ENCODE measurements around the gene KCNQ2.

DNA sequence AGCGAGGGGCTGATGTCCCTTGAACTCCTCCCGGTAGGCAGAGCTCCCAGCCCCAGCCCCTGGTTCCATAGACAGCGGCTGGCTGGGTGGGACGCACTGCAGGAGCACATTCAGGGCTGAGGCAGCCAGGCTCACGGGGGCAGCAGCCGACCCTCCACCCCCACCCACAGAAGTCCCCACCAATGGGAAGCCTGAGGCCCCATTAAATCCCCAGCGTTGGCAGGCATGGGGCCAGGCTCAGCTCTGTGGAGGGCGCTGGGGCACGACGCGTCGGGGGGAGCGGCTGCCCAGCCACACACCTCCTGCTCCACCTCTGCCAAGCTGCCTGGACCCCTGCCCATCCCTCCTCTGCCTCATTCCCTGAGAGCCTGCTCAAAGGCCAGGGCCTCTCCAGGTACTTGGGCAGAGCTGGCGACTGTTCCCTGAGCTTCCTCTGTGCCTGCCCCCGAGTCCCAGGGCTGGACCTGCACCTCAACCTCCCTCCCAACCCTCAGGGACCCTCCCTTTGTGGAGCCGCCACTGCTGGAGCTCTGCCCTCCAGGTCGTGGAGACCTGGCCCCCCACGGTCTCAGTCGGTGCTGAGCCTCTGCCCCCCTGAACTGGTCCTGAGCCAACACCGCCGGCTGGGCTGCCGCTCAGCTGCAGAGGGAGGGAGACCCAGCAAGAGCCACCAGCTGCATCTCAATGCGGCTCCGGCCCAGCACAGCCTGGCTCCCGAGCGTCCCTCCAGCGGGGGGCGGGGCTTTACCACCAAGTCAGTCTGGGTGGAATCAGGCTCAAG is 120.5 kb downstream of the KCNQ2 start:
- TF ChIP-seq, protein P1, sequence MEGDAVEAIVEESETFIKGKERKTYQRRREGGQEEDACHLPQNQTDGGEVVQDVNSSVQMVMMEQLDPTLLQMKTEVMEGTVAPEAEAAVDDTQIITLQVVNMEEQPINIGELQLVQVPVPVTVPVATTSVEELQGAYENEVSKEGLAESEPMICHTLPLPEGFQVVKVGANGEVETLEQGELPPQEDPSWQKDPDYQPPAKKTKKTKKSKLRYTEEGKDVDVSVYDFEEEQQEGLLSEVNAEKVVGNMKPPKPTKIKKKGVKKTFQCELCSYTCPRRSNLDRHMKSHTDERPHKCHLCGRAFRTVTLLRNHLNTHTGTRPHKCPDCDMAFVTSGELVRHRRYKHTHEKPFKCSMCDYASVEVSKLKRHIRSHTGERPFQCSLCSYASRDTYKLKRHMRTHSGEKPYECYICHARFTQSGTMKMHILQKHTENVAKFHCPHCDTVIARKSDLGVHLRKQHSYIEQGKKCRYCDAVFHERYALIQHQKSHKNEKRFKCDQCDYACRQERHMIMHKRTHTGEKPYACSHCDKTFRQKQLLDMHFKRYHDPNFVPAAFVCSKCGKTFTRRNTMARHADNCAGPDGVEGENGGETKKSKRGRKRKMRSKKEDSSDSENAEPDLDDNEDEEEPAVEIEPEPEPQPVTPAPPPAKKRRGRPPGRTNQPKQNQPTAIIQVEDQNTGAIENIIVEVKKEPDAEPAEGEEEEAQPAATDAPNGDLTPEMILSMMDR (IDR thresholded peaks at IDR 0.05) = no peak
- TF ChIP-seq POLR2A (IDR thresholded peaks at IDR 0.05) = no peak
- no peak for TF ChIP-seq EP300 (IDR thresholded peaks at IDR 0.05)
